PC-9 (cell line): ENCODE results near the gene EPS15. TPM values are rescaled to one million over a fixed set of nuclear protein-coding genes. Genes with fewer than 3 reads are reported as not detected.

Source experiments
- BruUV-seq: library from RNA; stranded (reverse); fragments of 400-500 nt; replicated peaks from 2 replicates; lab custom pipeline; 2021; lab: Mats Ljungman, UMichigan
- CTCF ChIA-PET: fragments of 300-600 bp; sonication (Branson Sonifier 250); formaldehyde crosslinking; loops from one replicate; lab custom pipeline; 2022; ENCODE audit warnings: antibody characterized with exemption; lab: Charles Lee
- POLR2A ChIA-PET: fragments of 300-600 bp; sonication (Branson Sonifier 250); formaldehyde crosslinking; loops from one replicate; lab custom pipeline; 2022; ENCODE audit warnings: antibody characterized with exemption; ENCODE audit not compliant: unreplicated experiment; lab: Charles Lee
- DNase-seq, 2 experiments: peaks; one replicate each; pipeline versions ENCODE4 v3.0.0 to v3.0.0-alpha.2; 2015 to 2022; ENCODE audit warnings: mixed read lengths in 1 of 2
- H2AFZ ChIP-seq: fragments of 200-600 bp; sonication (generic); 2 replicates; pipeline ENCODE4 v1.8.1; 2017; ENCODE audit warnings: antibody characterized with exemption
- H3F3A ChIP-seq: fragments of 200-600 bp; sonication (generic); 2 replicates; pipeline ENCODE4 v1.8.1; 2017; ENCODE audit warnings: antibody characterized with exemption, mild to moderate bottlenecking, low read depth; ENCODE audit not compliant: insufficient read depth
- H3K27ac ChIP-seq: fragments of 200-600 bp; sonication (generic); 2 replicates; pipeline ENCODE4 v1.6.1; 2016; ENCODE audit warnings: mixed run types
- H3K27me3 ChIP-seq: fragments of 200-600 bp; sonication (generic); 2 replicates; pipeline ENCODE4 v1.6.1; 2016; ENCODE audit warnings: low read depth, mixed run types; ENCODE audit not compliant: insufficient read depth
- H3K36me3 ChIP-seq: fragments of 200-600 bp; sonication (generic); 2 replicates; pipeline ENCODE4 v1.6.1; 2016; ENCODE audit warnings: low read depth, mixed run types
- H3K4me1 ChIP-seq: fragments of 200-600 bp; sonication (generic); replicated peaks from 2 replicates; pipeline ENCODE4 v1.6.1; 2016; ENCODE audit warnings: mixed run types; ENCODE audit not compliant: insufficient read depth
- H3K4me2 ChIP-seq: fragments of 200-600 bp; sonication (generic); 2 replicates; pipeline ENCODE4 v1.6.1; 2017; ENCODE audit warnings: mixed run types
- H3K4me3 ChIP-seq: fragments of 200-600 bp; sonication (generic); 2 replicates; pipeline ENCODE4 v1.6.1; 2016; ENCODE audit warnings: mixed run types
- H3K79me2 ChIP-seq: fragments of 200-600 bp; sonication (generic); 2 replicates; pipeline ENCODE4 v1.6.1; 2017; ENCODE audit warnings: low read depth, mixed run types
- H3K9me2 ChIP-seq: fragments of 200-600 bp; sonication (generic); 2 replicates; pipeline ENCODE4 v1.8.1; 2017; ENCODE audit warnings: mild to moderate bottlenecking; ENCODE audit not compliant: insufficient read depth
- H3K9me3 ChIP-seq: fragments of 200-600 bp; sonication (generic); 2 replicates; pipeline ENCODE4 v1.8.1; 2016; ENCODE audit warnings: low read depth; ENCODE audit not compliant: insufficient read depth
- H4K20me1 ChIP-seq: fragments of 200-600 bp; sonication (generic); 2 replicates; pipeline ENCODE4 v1.8.1; 2017; ENCODE audit not compliant: insufficient read depth
- CTCF ChIP-seq: fragments of 200-600 bp; sonication (generic); conservative IDR thresholded peaks from 2 replicates; pipeline ENCODE4 v1.6.1; 2017; ENCODE audit warnings: mixed run types, antibody characterized with exemption, mild to moderate bottlenecking, moderate library complexity
- EZH2 ChIP-seq: fragments of 200-600 bp; sonication (generic); IDR thresholded peaks from 2 replicates; pipeline ENCODE4 v1.8.0; 2017; ENCODE audit warnings: antibody characterized with exemption, low read depth
- intact Hi-C: fragments of 100-400 bp; cut with micrococcal nuclease; formaldehyde crosslinking; loops from one replicate; pipeline ENCODE4 v1.10.0; 2022; ENCODE audit not compliant: unreplicated experiment
- total RNA-seq: library from RNA; stranded (reverse); gene quantifications from 2 replicates; pipeline ENCODE4 v1.2.3, GENCODE V29; 2021

The EPS15 gene
- total RNA-seq, 1 experiment from 2014 or later: 60.1 TPM

- intact Hi-C loops: no loop called here
- Histone ChIP-seq H3K9me2 (no peaks in the 10 kb centered on the region), H2AFZ (no peak overlapping the region), H3K4me2 (no peak overlapping the region), H4K20me1 (peaks cover 3% of the 10 kb centered on the region), H3K4me1 (no peaks in the 10 kb centered on the region), H3K36me3 (peaks cover 27% of the 10 kb centered on the region), H3K4me3 (no peak overlapping the region), H3K9me3 (no peaks in the 10 kb centered on the region), H3K27me3 (no peaks in the 10 kb centered on the region), H3F3A (peaks cover 14% of the 10 kb centered on the region), H3K79me2 (no peaks in the 10 kb centered on the region), H3K27ac (0 out of 2 replicates have a peak overlapping the region, but pooled peaks have one; percentile 5)
- no TSS peak for BruUV-seq
- ChIA-PET POLR2A (no interaction called here), CTCF (no interaction called here)
- no peak for TF ChIP-seq CTCF
- no peak for TF ChIP-seq EZH2
- DNase-seq: no peak
Measured at GRCh38 chr1:51442616-51443015, 76.5 kb downstream of the EPS15 start.

- no TSS peak for BruUV-seq
- peaks cover 3% of the 10 kb centered on the region for H4K20me1 ChIP-seq
- peaks cover 14% of the 10 kb centered on the region for H3F3A ChIP-seq
- peak overlapping the region; percentile 5; the same call in 1 of the 2 replicates for H3K27ac ChIP-seq
- peaks cover 23% of the 10 kb centered on the region for H3K36me3 ChIP-seq
- H3K4me3 ChIP-seq: no peak overlapping the region
- intact Hi-C loops: no loop called here
- ChIA-PET POLR2A (no interaction called here), CTCF (no interaction called here)
- H3K4me2 ChIP-seq: no peak overlapping the region
- TF ChIP-seq CTCF (no peak), EZH2 (no peak)
- no peaks in the 10 kb centered on the region for H3K27me3 ChIP-seq
- H2AFZ ChIP-seq: no peak overlapping the region
- no peaks in the 10 kb centered on the region for H3K79me2 ChIP-seq
- no peaks in the 10 kb centered on the region for H3K4me1 ChIP-seq
- no peaks in the 10 kb centered on the region for H3K9me2 ChIP-seq
- no peaks in the 10 kb centered on the region for H3K9me3 ChIP-seq
- DNase-seq: no peak
Measured at GRCh38 chr1:51442198-51442597, 76.9 kb downstream of the EPS15 start.

GRCh38 chr1:51439895-51440294 lies 79.2 kb downstream of the EPS15 start:
- ChIA-PET CTCF (no interaction called here), POLR2A (no interaction called here)
- H3F3A ChIP-seq: peaks cover 9% of the 10 kb centered on the region; the same call in 1 of the 2 replicates
- intact Hi-C loops: no loop called here
- H3K4me1 ChIP-seq: no peaks in the 10 kb centered on the region
- no peaks in the 10 kb centered on the region for H3K79me2 ChIP-seq
- no peaks in the 10 kb centered on the region for H3K9me3 ChIP-seq
- H3K9me2 ChIP-seq: no peaks in the 10 kb centered on the region
- no peaks in the 10 kb centered on the region for H3K27me3 ChIP-seq
- TF ChIP-seq EZH2: no peak
- no peak for TF ChIP-seq CTCF
- H4K20me1 ChIP-seq: peaks cover 3% of the 10 kb centered on the region
- no peak for DNase-seq
- H2AFZ ChIP-seq: no peak overlapping the region
- no peak overlapping the region for H3K4me3 ChIP-seq
- H3K36me3 ChIP-seq: peaks cover 20% of the 10 kb centered on the region
- no peak overlapping the region for H3K27ac ChIP-seq
- no peak overlapping the region for H3K4me2 ChIP-seq
- BruUV-seq: no TSS peak
